Testis (tissue), 3 donors: ENCODE measurements around the gene TPM4. TPM values are rescaled to one million over a fixed set of nuclear protein-coding genes. Genes with fewer than 3 reads are reported as not detected.

ENCODE experiments used
- DNase-seq: peaks from one replicate; pipeline ENCODE4 v3.0.0-alpha.2; 2019
- H3K27ac ChIP-seq, 2 donors: fragments of 200-600 bp; sonication (generic); one replicate each; pipeline ENCODE4 v1.5.1; 2019
- H3K27me3 ChIP-seq: fragments of 200-600 bp; sonication (generic); one replicate; pipeline ENCODE4 v1.5.1; 2019
- H3K36me3 ChIP-seq: fragments of 200-600 bp; sonication (generic); one replicate; pipeline ENCODE4 v1.5.1; 2017; ENCODE audit warnings: low read depth; ENCODE audit errors: missing control alignments
- H3K4me1 ChIP-seq: fragments of 200-600 bp; sonication (generic); one replicate; pipeline ENCODE4 v1.5.1; 2019
- H3K4me3 ChIP-seq, 2 donors: fragments of 200-600 bp; sonication (generic); one replicate each; pipeline ENCODE4 v1.5.1; 2017 to 2019
- H3K9me3 ChIP-seq: fragments of 200-600 bp; sonication (generic); one replicate; pipeline ENCODE4 v1.5.1; 2017
- POLR2A ChIP-seq: fragments of 450-650 bp; IDR thresholded peaks from one replicate; pipeline ENCODE4 v1.6.1; 2017; ENCODE audit warnings: antibody characterized with exemption, mild to moderate bottlenecking, moderate library complexity
- WGBS, 2 donors: methylation state at CpG; one replicate each; pipeline ENCODE4 v1.1.5; 2018; 5-methylcytosine and 5-hydroxymethylcytosine counted together
- intact Hi-C: fragments of 100-400 bp; cut with DNase I; formaldehyde crosslinking; loops from one replicate; pipeline ENCODE4 v1.15.1; 2023; ENCODE audit warnings: low total_unique reads
- polyA plus RNA-seq: library from polyadenylated mRNA; stranded (reverse); fragments of 350-450 nt; fragmentation: Illumina TruSeq; extraction: RNeasy Lipid Tissue Mini Kit (QIAGEN cat#74804); gene quantifications from one replicate; pipeline ENCODE4 v1.2.3, GENCODE V29; 2014; ENCODE audit warnings: low read depth, low replicate concordance; ENCODE audit not compliant: insufficient read depth
- total RNA-seq, 2 donors: library from RNA; depleted of rRNA; stranded (reverse); fragments of >200 nt; gene quantifications; one replicate each; pipeline ENCODE4 v1.2.3, GENCODE V29; 2016
- TF ChIP-seq, protein P1 (sequence below), 3 experiments: fragments of 450-650 bp in 2 of 3; fragments of 200-600 bp in 1 of 3; sonication (generic) in 1 of 3; IDR thresholded peaks; one replicate each; pipeline ENCODE4 v1.5.1; 2016 to 2019; ENCODE audit warnings: antibody characterized with exemption in 3 of 3, mild to moderate bottlenecking in 2 of 3, moderate library complexity in 1 of 3

Gene TPM4
- total and polyA plus RNA-seq, 3 donors from 2014 or later = 212 to 271 (median 227) TPM

DNA sequence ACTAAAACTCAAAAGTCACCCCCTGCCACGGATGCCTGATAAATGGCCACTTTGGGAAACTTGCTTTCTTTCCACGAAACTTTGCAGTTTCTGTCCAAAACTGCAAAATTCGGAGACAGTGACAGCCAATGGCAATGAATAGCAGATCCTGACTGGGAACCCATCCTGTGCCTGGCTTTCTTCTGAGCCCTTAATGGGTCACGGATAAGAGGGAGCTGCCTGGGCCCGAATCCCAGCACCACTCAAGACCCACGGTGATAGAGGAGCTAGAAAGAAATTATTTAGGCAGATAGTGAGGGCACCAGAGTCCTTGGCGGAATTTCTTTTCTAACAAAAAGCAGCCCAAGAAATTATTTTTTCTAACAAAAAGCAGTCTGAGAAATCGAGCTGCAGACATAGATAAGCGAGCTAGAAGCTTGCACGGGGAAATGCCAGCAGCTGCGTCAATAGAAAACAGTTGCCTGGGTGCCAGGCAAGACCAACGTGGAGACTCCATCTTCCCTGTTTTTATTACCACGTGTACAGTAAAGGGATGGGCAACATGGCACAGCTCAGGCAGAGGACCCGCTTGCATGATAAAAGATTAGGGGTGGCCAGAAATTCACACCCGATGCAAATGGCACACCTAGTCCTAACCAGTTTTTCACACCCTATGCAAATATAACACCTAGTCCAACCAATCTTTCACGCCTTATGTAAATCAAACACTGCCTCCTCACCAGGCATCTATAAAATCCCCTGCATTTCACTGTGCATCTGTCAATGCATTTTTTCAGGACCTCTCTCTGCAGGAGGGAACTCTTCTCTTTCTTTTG, 60.1 kb downstream of the TPM4 start:
- intact Hi-C loops = no loop called here
- 46 to 55% methylated on average over 15 to 16 of the region's 16 CpGs for WGBS, 2 donors
- no peak for DNase-seq
- H3K4me1 ChIP-seq = peaks cover 4% of the 10 kb centered on the region
- no peak overlapping the region for H3K4me3 ChIP-seq
- H3K36me3 ChIP-seq = no peaks in the 10 kb centered on the region
- no peaks in the 10 kb centered on the region for H3K9me3 ChIP-seq
- H3K27me3 ChIP-seq = no peaks in the 10 kb centered on the region
- TF ChIP-seq POLR2A = no peak
- TF ChIP-seq, protein P1, sequence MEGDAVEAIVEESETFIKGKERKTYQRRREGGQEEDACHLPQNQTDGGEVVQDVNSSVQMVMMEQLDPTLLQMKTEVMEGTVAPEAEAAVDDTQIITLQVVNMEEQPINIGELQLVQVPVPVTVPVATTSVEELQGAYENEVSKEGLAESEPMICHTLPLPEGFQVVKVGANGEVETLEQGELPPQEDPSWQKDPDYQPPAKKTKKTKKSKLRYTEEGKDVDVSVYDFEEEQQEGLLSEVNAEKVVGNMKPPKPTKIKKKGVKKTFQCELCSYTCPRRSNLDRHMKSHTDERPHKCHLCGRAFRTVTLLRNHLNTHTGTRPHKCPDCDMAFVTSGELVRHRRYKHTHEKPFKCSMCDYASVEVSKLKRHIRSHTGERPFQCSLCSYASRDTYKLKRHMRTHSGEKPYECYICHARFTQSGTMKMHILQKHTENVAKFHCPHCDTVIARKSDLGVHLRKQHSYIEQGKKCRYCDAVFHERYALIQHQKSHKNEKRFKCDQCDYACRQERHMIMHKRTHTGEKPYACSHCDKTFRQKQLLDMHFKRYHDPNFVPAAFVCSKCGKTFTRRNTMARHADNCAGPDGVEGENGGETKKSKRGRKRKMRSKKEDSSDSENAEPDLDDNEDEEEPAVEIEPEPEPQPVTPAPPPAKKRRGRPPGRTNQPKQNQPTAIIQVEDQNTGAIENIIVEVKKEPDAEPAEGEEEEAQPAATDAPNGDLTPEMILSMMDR (IDR thresholded peaks at IDR 0.05) = no peak
- H3K27ac ChIP-seq = no peak overlapping the region

DNA sequence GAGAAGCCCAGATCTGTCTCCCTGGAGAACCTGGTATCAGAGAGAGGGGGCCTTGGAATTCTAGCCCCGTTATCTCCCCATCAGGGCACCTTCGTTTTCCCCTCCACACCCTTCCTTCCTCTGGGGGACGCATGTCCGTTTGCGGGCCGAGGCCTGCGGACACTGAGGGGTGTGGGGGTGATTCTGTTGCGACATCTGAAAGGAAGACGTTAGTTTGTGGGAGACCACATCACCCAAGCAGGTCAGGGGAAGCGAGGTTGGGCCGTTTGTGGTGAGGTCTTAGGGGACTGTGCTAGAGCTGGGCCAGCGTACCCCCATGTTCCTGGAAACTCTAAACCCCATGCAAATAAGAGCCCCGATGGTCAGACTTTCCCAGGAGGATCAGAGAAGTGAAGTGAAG, 63.5 kb downstream of the TPM4 start:
- 62 to 81% methylated on average over 11 to 13 of the region's 13 CpGs for WGBS, 2 donors
- H3K9me3 ChIP-seq = no peaks in the 10 kb centered on the region
- H3K4me3 ChIP-seq = no peak overlapping the region
- TF ChIP-seq, protein P1 (IDR thresholded peaks at IDR 0.05) = no peak
- TF ChIP-seq POLR2A = no peak
- no peak overlapping the region for H3K27ac ChIP-seq
- DNase-seq = no peak
- intact Hi-C loops = no loop called here
- peaks cover 4% of the 10 kb centered on the region for H3K4me1 ChIP-seq
- no peaks in the 10 kb centered on the region for H3K36me3 ChIP-seq
- H3K27me3 ChIP-seq = no peaks in the 10 kb centered on the region

DNA sequence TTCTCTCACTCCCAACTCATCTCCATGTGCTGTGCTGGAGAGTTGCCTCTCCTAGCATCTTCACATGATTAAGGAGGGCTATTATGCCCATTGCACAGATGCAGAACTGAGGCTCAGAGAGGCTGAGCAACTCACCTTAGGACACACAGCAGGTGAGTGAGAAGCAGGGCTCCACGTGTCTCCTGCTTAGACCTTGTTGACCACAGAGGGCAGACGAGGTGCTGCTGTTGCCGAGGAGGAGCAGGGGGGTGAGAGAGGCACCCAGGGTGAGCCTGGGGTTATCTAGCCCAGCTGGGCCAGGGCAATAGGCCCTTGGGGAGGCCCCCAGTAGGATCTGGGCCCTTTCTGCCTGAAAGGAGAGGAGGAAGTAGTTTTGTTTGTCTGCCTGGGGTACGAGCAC, 64.7 kb downstream of the TPM4 start:
- DNase-seq = no peak
- WGBS, 2 donors = 71 to 100% methylated on average over 1 to 4 of the region's 4 CpGs
- H3K4me3 ChIP-seq = no peak overlapping the region
- no peaks in the 10 kb centered on the region for H3K36me3 ChIP-seq
- no peak for TF ChIP-seq POLR2A
- TF ChIP-seq, protein P1 (IDR thresholded peaks at IDR 0.05) = no peak
- H3K9me3 ChIP-seq = no peaks in the 10 kb centered on the region
- H3K4me1 ChIP-seq = peaks cover 2% of the 10 kb centered on the region
- H3K27ac ChIP-seq = no peak overlapping the region
- H3K27me3 ChIP-seq = no peaks in the 10 kb centered on the region
- intact Hi-C loops = no loop called here

DNA sequence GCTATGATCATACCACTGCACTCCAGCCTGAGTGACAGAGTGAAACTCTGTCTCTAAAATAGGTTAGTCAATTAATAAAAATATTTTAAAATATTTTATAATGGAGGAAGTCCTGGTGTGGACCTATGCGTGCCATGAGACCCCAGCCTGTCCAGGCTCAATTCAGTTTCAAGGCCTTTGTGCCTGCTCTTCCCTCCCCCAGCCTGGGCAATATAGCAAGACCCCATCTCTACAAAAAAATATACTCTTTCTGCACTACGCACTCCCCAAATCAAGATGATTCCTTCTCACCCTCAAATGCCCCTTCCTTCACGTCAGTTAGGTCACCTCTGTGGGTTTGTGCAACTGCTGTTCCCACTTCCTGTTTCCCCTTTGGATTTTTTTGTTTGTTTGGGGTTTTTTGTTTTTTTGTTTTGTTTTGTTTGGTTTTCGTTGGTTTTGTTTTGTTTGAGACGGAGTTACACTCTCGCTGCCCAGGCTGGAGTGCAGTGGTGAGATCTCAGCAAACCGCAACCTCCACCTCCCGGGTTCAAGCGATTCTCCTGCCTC, 65.8 kb downstream of the TPM4 start:
- no peak for DNase-seq
- no peak overlapping the region for H3K27ac ChIP-seq
- 89 to 93% methylated on average over 9 of the region's 9 CpGs for WGBS, 2 donors
- intact Hi-C loops = no loop called here
- H3K27me3 ChIP-seq = no peaks in the 10 kb centered on the region
- H3K36me3 ChIP-seq = no peaks in the 10 kb centered on the region
- H3K4me3 ChIP-seq = no peak overlapping the region
- TF ChIP-seq POLR2A = no peak
- TF ChIP-seq, protein P1 (IDR thresholded peaks at IDR 0.05) = no peak
- no peaks in the 10 kb centered on the region for H3K4me1 ChIP-seq
- no peaks in the 10 kb centered on the region for H3K9me3 ChIP-seq
